ENCODE measurements around the gene REST.

Gene REST

GRCh38 chr4:56977321-56978012, 69.8 kb downstream of the REST start, which contains the start of gene NOA1:
NOA1 (minus strand) TSS chr4:56977606; CDS start chr4:56977585, 21 bp downstream.
- DNase-seq, result peak; percentile 96

DNA sequence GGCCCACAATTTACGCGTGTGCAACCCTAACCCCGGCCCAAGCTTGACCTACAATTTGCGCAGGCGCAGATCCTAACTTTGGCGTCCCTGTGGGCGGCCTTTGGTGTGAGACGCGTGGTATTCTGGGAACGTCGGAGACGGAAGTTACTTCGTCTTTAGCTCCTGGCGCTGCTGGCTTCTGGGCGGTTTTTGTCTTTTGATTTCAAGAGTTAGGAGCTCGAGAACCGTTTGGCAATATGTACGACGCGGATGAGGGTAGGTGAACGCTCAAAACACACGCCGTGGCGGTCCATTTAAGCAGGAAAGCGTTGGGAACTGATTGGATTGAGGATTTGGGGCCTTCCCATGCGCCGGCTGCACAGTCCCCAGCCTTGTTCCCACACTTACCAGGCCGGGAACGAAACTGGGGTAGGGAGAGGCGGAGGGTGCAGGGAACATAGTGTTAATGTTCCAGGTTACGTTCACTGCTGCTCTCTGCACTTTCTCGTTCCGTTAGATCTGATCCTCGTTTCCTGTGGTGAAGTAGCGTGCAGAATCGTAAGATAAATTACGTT, 71.1 kb downstream of the REST start, which contains the start of gene POLR2B:
Gene POLR2B (plus strand): TSS at position 147 of the 554 bp plus-strand sequence. CDS start 90 bp downstream, at position 237.
- peak; percentile 86 for DNase-seq

DNA sequence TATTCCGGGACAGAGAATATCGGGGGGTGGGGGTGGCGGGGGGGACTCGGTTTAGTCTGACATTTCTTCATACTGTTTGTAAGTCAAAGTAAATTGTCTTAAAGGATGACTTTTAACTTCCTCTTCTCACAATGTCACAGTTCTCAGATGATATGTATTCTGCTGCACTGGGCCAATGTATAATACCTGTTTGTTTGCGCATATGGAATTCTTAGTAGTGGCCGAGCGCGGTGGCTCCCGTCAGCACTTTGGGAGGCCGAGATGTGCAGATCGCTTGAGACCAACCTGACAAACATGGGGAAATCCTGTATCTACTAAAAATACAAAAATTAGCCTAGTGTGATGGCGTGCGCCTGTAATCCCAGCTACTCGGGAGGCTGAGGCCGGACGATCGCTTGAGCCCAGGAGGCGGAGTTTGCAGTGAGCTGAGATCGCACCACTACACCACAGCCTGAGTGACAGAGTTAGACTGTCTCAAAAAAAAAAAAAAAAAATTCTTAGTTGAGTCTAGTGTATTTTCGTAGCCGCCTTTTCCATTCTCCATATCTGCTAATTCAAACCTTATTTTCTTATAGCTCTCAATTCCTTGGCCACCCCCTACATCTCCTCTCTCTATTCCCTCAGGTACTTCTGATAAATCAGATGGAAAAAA, 71.8 kb downstream of the REST start:
- no peak for DNase-seq

DNA sequence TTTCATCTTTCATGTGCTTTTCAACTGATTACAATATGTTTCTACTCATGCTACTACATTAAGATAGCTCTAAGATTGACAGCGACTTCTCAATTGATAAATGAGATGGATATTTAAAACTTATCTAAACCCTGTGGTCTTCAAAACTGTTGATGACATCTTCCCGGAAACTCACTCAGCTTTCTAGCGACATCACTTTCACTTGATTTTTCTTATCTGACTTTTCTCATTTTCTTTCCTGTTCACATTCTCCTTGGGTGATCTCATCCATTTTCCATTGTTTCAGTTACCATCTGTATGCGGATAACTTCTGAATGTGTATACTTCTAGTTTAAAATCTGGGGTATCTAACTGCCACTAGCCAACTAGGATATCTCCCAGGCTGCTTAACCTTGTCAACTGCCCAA, 74.1 kb downstream of the REST start:
- DNase-seq, result no peak

DNA sequence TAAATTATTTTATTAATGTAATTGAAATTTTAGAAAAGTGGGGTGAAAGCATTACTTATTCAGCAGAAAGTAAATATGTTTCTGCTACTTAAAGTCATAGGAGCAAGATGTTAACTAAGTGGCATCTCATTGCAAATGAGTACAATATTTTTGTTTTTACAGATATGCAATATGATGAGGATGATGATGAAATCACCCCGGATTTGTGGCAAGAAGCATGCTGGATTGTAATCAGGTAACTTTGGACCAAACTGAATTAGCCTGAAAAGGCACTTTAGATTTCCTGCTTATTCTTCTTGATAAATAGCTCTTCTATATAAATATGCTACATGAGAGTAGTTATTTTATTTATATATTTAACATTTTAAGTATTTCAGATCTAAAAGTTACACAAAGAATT, 78.5 kb downstream of the REST start:
- no peak for DNase-seq

- DNase-seq, result no peak
Observed at GRCh38 chr4:56986952-56987351, 79.3 kb downstream of the REST start.

- DNase-seq, result no peak
Observed at GRCh38 chr4:56990109-56990905, 82.6 kb downstream of the REST start.

DNA sequence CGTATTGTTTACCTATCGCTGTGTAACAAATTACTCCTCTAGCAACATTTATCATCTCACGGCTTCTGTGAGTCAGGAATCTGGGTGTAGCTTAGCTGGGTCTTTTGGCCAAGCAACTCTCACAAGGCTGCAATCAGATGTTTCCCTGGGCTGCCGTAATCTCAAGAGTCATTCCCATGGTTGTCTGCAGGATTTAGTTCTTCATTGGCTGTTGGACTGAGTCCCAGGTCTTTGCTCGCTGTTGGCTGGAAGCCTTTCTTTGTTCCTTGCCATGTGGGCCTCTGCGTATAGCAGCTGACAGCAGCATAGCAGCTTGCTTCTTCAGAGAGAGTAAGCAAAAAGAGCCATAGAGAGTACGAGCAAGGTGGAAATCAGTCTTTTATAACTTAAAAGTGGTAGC, 87.8 kb downstream of the REST start:
- peak; percentile 89 for DNase-seq

GRCh38 chr4:56999751-57000150, 92.1 kb downstream of the REST start:
- DNase-seq, result no peak

GRCh38 chr4:57013543-57014120, 105.9 kb downstream of the REST start:
- DNase-seq, result no peak
